Nephron progenitor cell (in vitro differentiated cells): ENCODE results near the gene PUS1.
A peak's percentile ranks its signal among the peaks of the same experiment; 100 is the strongest.

ENCODE experiments used
- DNase-seq: peaks from one replicate; pipeline ENCODE4 v3.0.0; 2021
- H3K27ac Mint-ChIP-seq: 2 replicates; pipeline ENCODE4 v1.8.0; 2021; ENCODE audit warnings: mild to moderate bottlenecking, moderate library complexity, mixed read lengths
- H3K27me3 Mint-ChIP-seq: 2 replicates; pipeline ENCODE4 v1.8.0; 2021; ENCODE audit warnings: mild to moderate bottlenecking, low read depth, mixed read lengths; ENCODE audit not compliant: poor library complexity
- H3K36me3 Mint-ChIP-seq: 2 replicates; pipeline ENCODE4 v1.8.0; 2021; ENCODE audit warnings: low read depth, mixed read lengths
- H3K4me1 Mint-ChIP-seq: 2 replicates; pipeline ENCODE4 v1.8.0; 2021; ENCODE audit warnings: mixed read lengths
- H3K4me3 Mint-ChIP-seq: 2 replicates; pipeline ENCODE4 v1.8.0; 2021; ENCODE audit warnings: mild to moderate bottlenecking, moderate library complexity, mixed read lengths
- H3K9me3 Mint-ChIP-seq: 2 replicates; pipeline ENCODE4 v1.8.0; 2021; ENCODE audit warnings: mild to moderate bottlenecking, moderate library complexity, mixed read lengths
- CTCF ChIP-seq: fragments of 200-600 bp; sonication (generic); IDR thresholded peaks from 2 replicates; pipeline ENCODE4 v1.5.0; 2021; ENCODE audit warnings: antibody characterized with exemption

PUS1 gene

DNA sequence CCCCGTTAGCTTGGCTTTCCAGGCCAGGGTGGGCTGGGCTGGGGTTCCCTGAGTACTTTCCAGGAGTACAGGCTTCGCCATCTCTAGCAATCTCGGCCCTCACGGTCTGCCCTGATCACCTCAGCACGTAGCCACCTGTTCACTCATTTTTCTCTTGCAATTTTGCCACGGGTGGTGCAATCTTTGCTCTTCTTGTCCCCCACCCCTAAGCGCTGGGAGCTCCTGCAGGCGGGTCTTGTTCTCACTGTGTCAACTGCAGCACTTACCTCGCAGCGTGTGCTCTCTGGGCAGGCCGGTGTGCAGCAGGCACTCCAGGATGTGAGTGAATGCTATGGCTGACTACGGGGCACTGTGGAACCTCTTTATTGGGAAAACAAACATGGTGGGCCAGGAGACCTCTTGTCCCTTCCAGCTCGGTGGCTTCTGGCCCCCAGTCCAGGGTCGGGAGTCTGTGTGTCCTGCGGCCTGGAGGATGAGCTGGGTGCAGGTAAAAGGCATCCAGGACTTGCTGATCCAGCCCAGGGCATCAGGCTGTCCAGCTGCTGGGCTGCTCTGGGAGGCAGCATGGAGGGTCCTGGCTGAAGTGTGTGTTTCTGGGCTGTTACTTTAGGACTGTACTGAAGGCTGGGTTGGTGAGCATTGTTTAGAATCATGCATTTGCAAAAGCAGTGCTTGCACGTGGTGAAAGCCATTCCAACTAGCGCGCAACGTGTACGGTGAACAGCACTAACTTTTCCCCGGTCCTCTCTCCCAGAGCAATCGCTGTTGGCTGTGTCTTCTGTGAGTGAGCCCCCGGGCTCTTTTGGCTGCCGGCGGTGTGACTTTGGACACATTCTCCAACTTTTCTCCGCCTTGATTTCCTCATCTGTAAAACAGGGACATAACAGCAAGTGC, 36.1 kb upstream of the PUS1 start:
- H3K4me1 Mint-ChIP-seq = peaks cover 26% of the 10 kb centered on the region
- H3K27ac Mint-ChIP-seq = peak overlapping the region; percentile 39
- no peak for DNase-seq
- no peaks in the 10 kb centered on the region for H3K9me3 Mint-ChIP-seq
- peaks cover 2% of the 10 kb centered on the region for H3K36me3 Mint-ChIP-seq
- H3K27me3 Mint-ChIP-seq = peaks cover 26% of the 10 kb centered on the region
- TF ChIP-seq CTCF = no peak
- H3K4me3 Mint-ChIP-seq = no peak overlapping the region

DNA sequence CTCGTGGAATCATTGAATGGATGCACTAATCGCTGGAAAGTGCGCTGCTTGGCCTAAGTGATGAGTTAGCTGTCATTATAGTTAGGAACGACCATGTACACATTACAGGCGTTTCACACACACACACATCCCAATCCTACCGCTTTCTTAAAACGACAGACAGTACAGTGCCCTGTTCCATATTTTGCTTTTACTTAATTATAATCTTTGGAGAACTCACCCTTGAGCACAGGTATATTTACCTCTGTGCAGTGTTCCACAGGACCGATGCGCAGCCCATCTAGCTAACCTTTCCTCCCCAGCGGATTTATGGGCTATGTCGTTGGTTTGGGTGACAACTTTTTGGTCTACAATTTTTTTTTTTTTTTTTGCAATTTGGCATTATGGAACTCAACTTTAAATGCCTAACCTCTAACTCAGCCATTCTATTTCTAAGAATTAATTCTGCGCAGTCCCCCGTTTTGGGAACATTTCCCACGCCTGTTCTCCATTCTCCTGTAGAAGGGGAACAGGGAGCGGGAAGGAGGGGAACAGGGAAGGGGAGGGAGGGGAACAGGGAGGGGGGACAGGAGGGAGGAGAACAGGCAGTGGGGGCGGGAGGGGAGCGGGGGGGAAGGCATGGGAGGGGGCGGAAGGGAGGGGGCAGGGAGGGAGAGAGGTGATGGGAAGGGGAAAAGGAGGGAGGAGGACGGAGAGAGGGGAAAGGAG, 35.3 kb upstream of the PUS1 start:
- Mint-ChIP-seq H3K36me3 (peaks cover 7% of the 10 kb centered on the region), H3K9me3 (no peaks in the 10 kb centered on the region), H3K4me1 (peaks cover 30% of the 10 kb centered on the region), H3K4me3 (peak overlapping the region; percentile 64), H3K27me3 (peaks cover 18% of the 10 kb centered on the region), H3K27ac (no peak overlapping the region)
- no peak for DNase-seq
- no peak for TF ChIP-seq CTCF

DNA sequence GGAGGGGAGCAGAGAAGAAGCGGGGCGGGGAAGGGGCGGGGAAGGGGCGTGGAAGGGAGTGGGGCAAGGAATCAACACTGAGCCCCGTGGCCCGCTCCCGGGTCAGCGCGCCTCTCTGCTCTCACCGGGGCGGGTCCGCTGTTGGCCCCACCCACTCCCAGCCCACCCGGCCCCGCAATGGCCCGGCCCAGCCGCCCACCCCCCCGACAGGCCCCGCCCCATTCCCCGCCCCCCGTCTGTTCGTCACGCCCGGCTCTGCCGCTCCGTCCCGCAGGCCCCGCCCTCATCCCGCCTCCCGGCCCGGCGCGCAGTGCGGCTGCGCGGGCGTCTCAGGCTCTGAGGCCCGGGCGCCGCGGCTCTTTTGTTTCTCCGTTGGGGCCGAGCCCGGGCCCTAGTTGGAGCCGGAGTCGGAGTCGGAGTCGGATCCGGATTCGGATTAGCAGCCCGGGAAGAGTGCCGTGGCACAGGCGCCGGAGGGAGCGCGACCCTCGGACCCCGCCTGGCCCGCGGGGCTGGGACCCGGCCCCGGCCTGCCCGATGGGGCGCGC, 34.7 kb upstream of the PUS1 start, which contains the start of gene ULK1:
TSS of gene ULK1 (plus strand) at position 310 of the 548 bp plus-strand sequence. CDS start 380 bp downstream, outside the sequence.
- TF ChIP-seq CTCF = no peak
- Mint-ChIP-seq H3K4me1 (peaks cover 26% of the 10 kb centered on the region), H3K27me3 (peaks cover 12% of the 10 kb centered on the region), H3K36me3 (peaks cover 7% of the 10 kb centered on the region), H3K9me3 (no peaks in the 10 kb centered on the region), H3K4me3 (peak within 1 kb of the TSS; percentile 88), H3K27ac (no peak within 1 kb of the TSS)
- DNase-seq = peak; percentile 97

GRCh38 chr12:131894981-131895639, 34.0 kb upstream of the PUS1 start:
- peaks cover 7% of the 10 kb centered on the region for H3K36me3 Mint-ChIP-seq
- no peak overlapping the region for H3K27ac Mint-ChIP-seq
- TF ChIP-seq CTCF = no peak
- H3K9me3 Mint-ChIP-seq = no peaks in the 10 kb centered on the region
- H3K4me1 Mint-ChIP-seq = peaks cover 26% of the 10 kb centered on the region
- peaks cover 4% of the 10 kb centered on the region for H3K27me3 Mint-ChIP-seq
- peak; percentile 38 for DNase-seq
- peak overlapping the region; percentile 88 for H3K4me3 Mint-ChIP-seq

DNA sequence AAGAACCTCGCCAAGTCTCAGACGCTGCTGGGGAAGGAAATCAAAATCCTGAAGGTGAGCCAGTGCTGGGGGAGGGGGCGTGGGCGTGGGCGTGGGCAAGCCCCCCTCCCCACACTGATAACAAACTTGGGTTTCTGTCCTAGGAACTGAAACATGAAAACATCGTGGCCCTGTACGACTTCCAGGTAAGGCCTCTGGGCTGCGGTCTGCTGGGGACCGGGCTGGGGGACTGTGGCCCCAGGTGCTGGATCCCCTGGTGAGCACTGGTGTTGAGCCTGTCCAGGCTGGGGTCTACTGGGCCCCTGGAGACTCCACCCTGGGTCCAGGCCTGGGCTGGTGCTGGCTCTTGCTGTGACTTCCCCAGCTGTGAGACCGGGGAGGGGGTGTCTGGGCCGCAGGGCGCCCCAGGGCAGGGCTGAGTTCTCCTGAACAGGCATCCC, 33.4 kb upstream of the PUS1 start:
- peak overlapping the region; percentile 88 for H3K4me3 Mint-ChIP-seq
- no peaks in the 10 kb centered on the region for H3K9me3 Mint-ChIP-seq
- no peak for TF ChIP-seq CTCF
- H3K27me3 Mint-ChIP-seq = peaks cover 2% of the 10 kb centered on the region
- H3K27ac Mint-ChIP-seq = no peak overlapping the region
- peaks cover 7% of the 10 kb centered on the region for H3K36me3 Mint-ChIP-seq
- peaks cover 29% of the 10 kb centered on the region for H3K4me1 Mint-ChIP-seq
- DNase-seq = no peak
